Neural cell (in vitro differentiated cells): Measurements from ENCODE around the gene LAIR1. TPM values are rescaled to one million over a fixed set of nuclear protein-coding genes. Genes with fewer than 3 reads are reported as not detected.

Experiments
- H2AFZ ChIP-seq: fragments of 200-600, 300-800 bp; sonication (generic), shearing (Covaris generic); 2 replicates; pipeline ENCODE4 v1.6.0; 2014; ENCODE audit warnings: low read depth, mild to moderate bottlenecking, antibody characterized with exemption, low read length, moderate library complexity
- H3F3A ChIP-seq: fragments of 200-600 bp; shearing (Covaris generic); 2 replicates; pipeline ENCODE4 v1.6.1; 2016; ENCODE audit warnings: mild to moderate bottlenecking, moderate library complexity, mixed read lengths, antibody characterized with exemption, low read length; ENCODE audit not compliant: insufficient read depth, poor library complexity, severe bottlenecking
- H3K27ac ChIP-seq: fragments of 200-600, 300-800 bp; sonication (generic), shearing (Covaris generic); 2 replicates; pipeline ENCODE4 v1.5.1; 2014; ENCODE audit warnings: mild to moderate bottlenecking, low read length, moderate library complexity
- H3K27me3 ChIP-seq: fragments of 300-800, 200-600 bp; sonication (generic), shearing (Covaris generic); 2 replicates; pipeline ENCODE4 v1.6.0; 2014; ENCODE audit warnings: mild to moderate bottlenecking, low read depth, low read length, moderate library complexity; ENCODE audit not compliant: insufficient read depth
- H3K36me3 ChIP-seq: fragments of 300-800, 200-600 bp; sonication (generic), shearing (Covaris generic); 2 replicates; pipeline ENCODE4 v1.5.1; 2014; ENCODE audit warnings: mild to moderate bottlenecking, antibody characterized with exemption, low read length, moderate library complexity; ENCODE audit not compliant: insufficient read depth
- H3K4me2 ChIP-seq: fragments of 300-800, 200-600 bp; sonication (generic), shearing (Covaris generic); 2 replicates; pipeline ENCODE4 v1.6.0; 2014; ENCODE audit warnings: mild to moderate bottlenecking, low read length
- H3K4me3 ChIP-seq: fragments of 300-800, 200-600 bp; sonication (generic), shearing (Covaris generic); 2 replicates; pipeline ENCODE4 v1.5.1; 2014; ENCODE audit warnings: mild to moderate bottlenecking, low read length, moderate library complexity
- H3K79me2 ChIP-seq: fragments of 200-600 bp; shearing (Covaris generic); replicated peaks from 2 replicates; pipeline ENCODE4 v1.6.0; 2014; ENCODE audit warnings: mild to moderate bottlenecking, low read length, moderate library complexity; ENCODE audit not compliant: insufficient read depth
- H3K9ac ChIP-seq: fragments of 300-800, 200-600 bp; sonication (generic), shearing (Covaris generic); 2 replicates; pipeline ENCODE4 v1.6.1; 2016; ENCODE audit warnings: mild to moderate bottlenecking, low read length, mixed read lengths
- H3K9me2 ChIP-seq: fragments of 200-600 bp; shearing (Covaris generic); 2 replicates; pipeline ENCODE4 v1.6.1; 2016; ENCODE audit warnings: mild to moderate bottlenecking, low read length, mixed read lengths; ENCODE audit not compliant: insufficient read depth
- H3K9me3 ChIP-seq: fragments of 200-600, 300-800 bp; sonication (generic), shearing (Covaris generic); 2 replicates; pipeline ENCODE4 v1.6.1; 2016; ENCODE audit warnings: mild to moderate bottlenecking, mixed run types, low read length, moderate library complexity, mixed read lengths
- H4K20me1 ChIP-seq: fragments of 200-600 bp; shearing (Covaris generic); 2 replicates; pipeline ENCODE4 v1.6.1; 2016; ENCODE audit warnings: mild to moderate bottlenecking, mixed run types; ENCODE audit not compliant: insufficient read depth
- CTCF ChIP-seq: fragments of 450-650 bp; IDR thresholded peaks from 2 replicates; pipeline ENCODE4 v1.5.1; 2014; ENCODE audit warnings: antibody characterized with exemption, mild to moderate bottlenecking, moderate library complexity; ENCODE audit not compliant: poor library complexity, severe bottlenecking
- EP300 ChIP-seq: fragments of 450-650 bp; conservative IDR thresholded peaks from 2 replicates; pipeline ENCODE4 v1.6.1; 2014; ENCODE audit warnings: antibody characterized with exemption, mild to moderate bottlenecking, moderate library complexity; ENCODE audit not compliant: poor library complexity, severe bottlenecking
- EZH2 ChIP-seq: fragments of 200-600, 300-800 bp; shearing (Covaris generic), sonication (generic); IDR thresholded peaks from 2 replicates; pipeline ENCODE4 v1.6.1; 2014; ENCODE audit warnings: antibody characterized with exemption, low read length, borderline replicate concordance, mild to moderate bottlenecking; ENCODE audit not compliant: insufficient read depth, poor library complexity, severe bottlenecking
- MXI1 ChIP-seq: fragments of 450-650 bp; conservative IDR thresholded peaks from 2 replicates; pipeline ENCODE4 v1.6.1; 2014; ENCODE audit warnings: antibody characterized with exemption, mild to moderate bottlenecking; ENCODE audit not compliant: poor library complexity, severe bottlenecking
- POLR2AphosphoS5 ChIP-seq: IDR thresholded peaks from 2 replicates; pipeline ENCODE4 v1.6.1; 2012
- RAD21 ChIP-seq: fragments of 450-650 bp; conservative IDR thresholded peaks from 2 replicates; pipeline ENCODE4 v1.6.1; 2014; ENCODE audit warnings: antibody characterized with exemption, mild to moderate bottlenecking, moderate library complexity
- SMC3 ChIP-seq: fragments of 450-650 bp; conservative IDR thresholded peaks from 2 replicates; pipeline ENCODE4 v1.6.1; 2014; ENCODE audit warnings: antibody characterized with exemption, mild to moderate bottlenecking, moderate library complexity; ENCODE audit not compliant: poor library complexity
- TAF1 ChIP-seq: IDR thresholded peaks from 2 replicates; pipeline ENCODE4 v1.6.1; 2012; ENCODE audit warnings: low read depth
- polyA plus RNA-seq: library from polyadenylated mRNA; depleted of rRNA; stranded (reverse); fragments of >200 nt; gene quantifications from 2 replicates; pipeline ENCODE4 v1.2.3, GENCODE V29; 2014
- TF ChIP-seq, protein P1 (sequence below): IDR thresholded peaks from 2 replicates; pipeline ENCODE4 v1.6.1; 2012; ENCODE audit warnings: borderline replicate concordance

The LAIR1 gene
- polyA plus RNA-seq, 1 donor from 2014 or later, result not detected

- Histone ChIP-seq H4K20me1 (no peaks in the 10 kb centered on the region), H3K36me3 (no peaks in the 10 kb centered on the region), H3K9me2 (no peaks in the 10 kb centered on the region), H3K9ac (no peak overlapping the region), H3F3A (no peaks in the 10 kb centered on the region), H3K4me2 (no peak overlapping the region), H3K79me2 (no peaks in the 10 kb centered on the region), H3K27me3 (no peaks in the 10 kb centered on the region), H3K9me3 (no peaks in the 10 kb centered on the region), H3K4me3 (no peak overlapping the region), H3K27ac (no peak overlapping the region), H2AFZ (no peak overlapping the region)
- TF ChIP-seq TAF1 (no peak), MXI1 (no peak), POLR2AphosphoS5 (no peak), SMC3 (no peak), CTCF (no peak), RAD21 (no peak), EP300 (no peak), EZH2 (no peak)
- TF ChIP-seq, protein P1, sequence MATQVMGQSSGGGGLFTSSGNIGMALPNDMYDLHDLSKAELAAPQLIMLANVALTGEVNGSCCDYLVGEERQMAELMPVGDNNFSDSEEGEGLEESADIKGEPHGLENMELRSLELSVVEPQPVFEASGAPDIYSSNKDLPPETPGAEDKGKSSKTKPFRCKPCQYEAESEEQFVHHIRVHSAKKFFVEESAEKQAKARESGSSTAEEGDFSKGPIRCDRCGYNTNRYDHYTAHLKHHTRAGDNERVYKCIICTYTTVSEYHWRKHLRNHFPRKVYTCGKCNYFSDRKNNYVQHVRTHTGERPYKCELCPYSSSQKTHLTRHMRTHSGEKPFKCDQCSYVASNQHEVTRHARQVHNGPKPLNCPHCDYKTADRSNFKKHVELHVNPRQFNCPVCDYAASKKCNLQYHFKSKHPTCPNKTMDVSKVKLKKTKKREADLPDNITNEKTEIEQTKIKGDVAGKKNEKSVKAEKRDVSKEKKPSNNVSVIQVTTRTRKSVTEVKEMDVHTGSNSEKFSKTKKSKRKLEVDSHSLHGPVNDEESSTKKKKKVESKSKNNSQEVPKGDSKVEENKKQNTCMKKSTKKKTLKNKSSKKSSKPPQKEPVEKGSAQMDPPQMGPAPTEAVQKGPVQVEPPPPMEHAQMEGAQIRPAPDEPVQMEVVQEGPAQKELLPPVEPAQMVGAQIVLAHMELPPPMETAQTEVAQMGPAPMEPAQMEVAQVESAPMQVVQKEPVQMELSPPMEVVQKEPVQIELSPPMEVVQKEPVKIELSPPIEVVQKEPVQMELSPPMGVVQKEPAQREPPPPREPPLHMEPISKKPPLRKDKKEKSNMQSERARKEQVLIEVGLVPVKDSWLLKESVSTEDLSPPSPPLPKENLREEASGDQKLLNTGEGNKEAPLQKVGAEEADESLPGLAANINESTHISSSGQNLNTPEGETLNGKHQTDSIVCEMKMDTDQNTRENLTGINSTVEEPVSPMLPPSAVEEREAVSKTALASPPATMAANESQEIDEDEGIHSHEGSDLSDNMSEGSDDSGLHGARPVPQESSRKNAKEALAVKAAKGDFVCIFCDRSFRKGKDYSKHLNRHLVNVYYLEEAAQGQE, result no peak
Observed at GRCh38 chr19:54343868-54344267, 20.9 kb downstream of the LAIR1 start.

- Histone ChIP-seq H3F3A (no peaks in the 10 kb centered on the region), H3K36me3 (no peaks in the 10 kb centered on the region), H3K4me2 (no peak overlapping the region), H3K4me3 (no peak overlapping the region), H2AFZ (no peak overlapping the region), H3K9me3 (no peaks in the 10 kb centered on the region), H3K9me2 (no peaks in the 10 kb centered on the region), H3K27ac (no peak overlapping the region), H3K79me2 (no peaks in the 10 kb centered on the region), H3K27me3 (no peaks in the 10 kb centered on the region), H4K20me1 (no peaks in the 10 kb centered on the region), H3K9ac (no peak overlapping the region)
- TF ChIP-seq, protein P1, result no peak
- no peak for TF ChIP-seq CTCF
- TF ChIP-seq RAD21, result no peak
- TF ChIP-seq EZH2, result no peak
- TF ChIP-seq MXI1, result no peak
- no peak for TF ChIP-seq POLR2AphosphoS5
- no peak for TF ChIP-seq TAF1
- no peak for TF ChIP-seq EP300
- no peak for TF ChIP-seq SMC3
Observed at GRCh38 chr19:54341295-54341694, 23.4 kb downstream of the LAIR1 start.
